DMS153 treated with DMSO at 0.1 percent for 48 hours (cell line): ENCODE data around the gene TAS1R3.
A peak's percentile ranks its signal among the peaks of the same experiment; 100 is the strongest.
"Not testable (repeated sequence)": the region's sequence is repeated elsewhere in the genome, so short reads cannot be mapped to it uniquely, and the experiment has no call there.

Source experiments
- DNase-seq: peaks from one replicate; lab custom pipeline; 2025; ENCODE audit not compliant: unreplicated experiment; lab: John Stamatoyannopoulos, UW

Gene TAS1R3

DNA sequence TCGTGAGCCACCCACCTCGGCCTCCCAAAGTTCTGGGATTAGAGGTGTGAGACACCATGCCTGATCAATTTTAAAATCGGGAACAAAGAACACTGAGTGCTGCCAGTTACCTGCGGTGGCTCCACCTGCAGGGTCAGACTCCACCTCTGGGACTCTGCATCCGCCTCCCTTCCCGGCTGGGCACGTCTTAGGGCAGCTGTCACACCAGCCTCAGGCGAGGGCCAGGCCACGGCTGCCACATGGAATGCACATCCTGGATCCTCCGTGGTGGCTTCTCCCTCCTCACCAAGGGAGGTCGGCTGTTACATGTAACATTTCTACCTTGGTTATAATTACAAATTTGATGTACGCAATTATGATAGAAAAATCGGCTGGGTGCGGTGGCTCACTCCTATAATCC lies 33.2 kb downstream of the TAS1R3 start:
- no peak for DNase-seq

GRCh38 chr1:1365875-1366698 lies 35.0 kb downstream of the TAS1R3 start:
- no peak for DNase-seq

DNA sequence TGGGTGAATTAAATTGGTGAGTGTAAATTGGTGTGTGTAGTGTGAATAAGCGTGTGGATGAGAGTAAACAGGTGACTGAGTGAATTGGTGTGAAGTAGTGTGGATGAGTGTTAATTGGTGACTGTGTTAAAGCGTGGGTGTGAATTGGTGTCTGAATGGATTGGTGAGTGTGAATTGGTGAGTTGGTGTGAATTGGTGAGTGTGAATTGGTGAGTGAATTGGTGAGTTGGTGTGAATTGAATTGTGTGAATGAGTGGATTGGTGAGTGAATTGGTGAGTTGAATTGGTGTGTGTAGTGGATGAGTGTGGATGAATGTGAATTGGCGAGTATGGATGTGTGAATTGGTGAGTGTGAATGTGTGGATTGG lies 35.6 kb downstream of the TAS1R3 start:
- no peak for DNase-seq

- no peak for DNase-seq
These were observed 36.2 kb downstream of the TAS1R3 start for GRCh38 chr1:1367315-1367714.

GRCh38 chr1:1370094-1370493 lies 39.0 kb downstream of the TAS1R3 start:
- not testable (repeated sequence) for DNase-seq

GRCh38 chr1:1370771-1371300 lies 39.8 kb downstream of the TAS1R3 start:
- DNase-seq = no peak

DNA sequence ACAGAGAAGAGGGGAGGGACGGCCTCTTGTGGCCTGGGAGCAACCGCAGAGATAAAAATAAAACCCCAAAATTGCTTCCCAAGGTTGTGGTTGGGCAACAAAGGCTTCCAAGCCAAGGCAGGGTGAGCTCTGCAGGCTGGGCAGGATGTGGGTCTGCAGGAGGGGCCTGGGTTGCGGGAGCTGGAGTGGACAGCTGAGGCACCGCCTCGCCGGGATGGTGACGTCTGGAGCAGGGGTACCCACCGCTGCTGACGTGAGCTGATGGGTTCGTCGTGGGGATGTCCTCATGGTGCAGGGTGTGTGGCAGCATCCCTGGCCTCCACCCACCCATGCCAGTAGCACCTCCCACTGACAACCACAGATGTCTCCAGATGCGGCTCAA lies 40.3 kb downstream of the TAS1R3 start:
- no peak for DNase-seq

- peak; percentile 50 for DNase-seq
These were observed 40.9 kb downstream of the TAS1R3 start for GRCh38 chr1:1371746-1372711.

DNA sequence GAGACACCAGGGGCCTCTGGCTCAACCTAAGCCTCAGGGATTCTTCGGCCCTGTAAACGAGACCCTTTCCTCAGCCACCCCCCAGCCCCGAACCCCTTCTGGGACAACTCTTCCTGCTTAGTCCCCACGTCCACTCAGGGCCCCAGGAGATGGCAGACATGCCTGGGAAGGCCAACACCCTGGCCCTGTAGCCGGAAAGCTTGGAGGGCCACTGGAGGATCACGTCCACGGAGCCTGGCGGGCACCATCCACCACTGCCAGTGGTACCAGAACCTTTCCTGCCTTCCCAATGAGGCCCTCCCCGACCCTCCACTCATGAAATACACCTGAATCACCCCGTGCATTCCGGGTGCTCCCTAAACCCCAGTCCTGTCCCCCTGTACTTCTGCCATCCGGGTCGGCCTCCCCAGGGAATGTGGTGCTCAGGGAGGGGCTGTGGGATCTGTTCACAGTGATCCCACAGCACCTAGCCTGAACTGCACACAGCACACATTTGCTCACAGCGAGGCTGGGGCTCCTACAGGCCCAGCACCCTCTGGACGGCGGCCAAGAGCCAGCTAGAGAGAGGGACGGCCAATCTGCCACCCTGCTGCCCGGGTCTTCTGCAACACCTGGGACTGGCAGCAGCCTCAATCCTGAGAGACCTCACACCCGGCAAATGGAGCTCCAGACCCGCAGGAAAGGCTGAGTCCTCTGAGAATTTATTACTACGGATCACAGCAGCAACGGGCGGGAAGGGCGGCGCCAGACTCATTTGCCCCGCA lies 42.2 kb downstream of the TAS1R3 start:
- DNase-seq = no peak

DNA sequence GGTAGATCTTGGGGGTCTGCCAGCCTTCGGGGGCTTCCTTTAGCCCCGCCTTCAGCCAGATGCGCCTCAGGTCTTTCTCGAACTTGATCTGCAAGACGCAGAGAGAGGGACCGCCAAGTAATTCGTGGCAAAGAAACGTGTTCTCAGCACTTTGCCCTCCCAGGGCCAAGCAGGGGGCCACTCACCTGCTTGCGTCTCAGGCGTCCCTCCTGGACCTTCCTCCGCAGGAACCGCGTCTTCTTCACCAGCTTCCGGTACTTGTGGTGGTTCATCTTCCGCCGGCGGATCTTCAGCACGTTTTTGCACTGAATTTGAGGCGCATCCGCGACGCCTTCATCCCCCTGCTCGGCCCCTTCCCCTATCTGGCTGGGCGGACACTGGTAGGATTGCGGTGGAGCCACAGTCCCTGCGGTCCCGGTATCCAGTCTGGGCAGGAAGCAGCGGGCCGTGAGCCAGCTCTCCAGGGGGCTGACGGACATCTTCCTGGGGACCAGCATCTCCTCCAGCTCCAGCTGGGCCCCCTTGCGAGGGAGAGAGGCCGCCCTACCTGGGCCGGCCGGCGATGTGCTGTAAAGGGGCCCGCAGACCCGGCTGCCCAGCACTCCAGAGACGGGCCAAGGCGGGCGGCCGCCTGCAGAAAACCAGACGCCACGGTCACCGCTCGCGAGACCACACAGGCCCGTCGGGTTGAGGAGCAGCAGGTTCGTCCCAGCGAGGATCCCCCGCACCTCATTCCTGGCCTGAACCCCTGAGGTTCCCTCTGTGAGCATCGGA lies 42.9 kb downstream of the TAS1R3 start:
- DNase-seq = no peak

GRCh38 chr1:1374589-1374928 lies 43.5 kb downstream of the TAS1R3 start:
- no peak for DNase-seq

DNA sequence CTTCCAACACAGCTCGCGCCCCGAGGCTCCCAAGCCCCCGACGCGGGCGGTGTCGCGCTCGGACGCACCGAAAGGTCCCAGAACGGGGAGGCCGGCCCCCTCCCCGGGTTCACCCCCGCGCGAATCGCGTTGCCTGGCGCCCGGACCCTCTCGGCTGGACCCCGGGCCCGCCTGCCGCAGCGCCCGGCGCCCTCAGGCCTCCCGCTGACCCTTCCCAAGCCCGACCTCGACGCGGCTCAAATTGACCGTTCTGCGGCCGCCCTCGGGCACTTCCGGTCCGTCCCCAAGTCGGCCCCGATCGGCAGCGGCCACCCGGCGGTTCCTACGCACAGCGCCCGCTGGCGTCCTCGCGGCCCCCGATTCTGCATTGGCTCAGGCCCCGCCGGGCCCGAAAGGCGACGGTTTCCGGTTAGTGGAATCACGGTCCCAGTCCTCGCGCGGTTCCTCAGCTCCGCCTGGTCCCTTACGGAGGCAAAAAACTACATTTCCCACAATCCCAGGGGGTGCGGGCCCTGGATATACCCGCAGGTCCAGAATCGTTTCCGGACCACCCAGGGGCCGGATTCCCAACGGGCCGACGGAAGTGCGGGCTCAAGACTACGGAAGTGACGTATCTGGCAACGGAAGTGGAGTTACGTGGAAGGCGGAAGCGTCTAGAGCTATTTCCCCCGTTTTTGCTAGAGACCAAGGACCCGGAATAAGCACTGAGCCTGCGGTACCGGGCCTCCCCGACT lies 44.0 kb downstream of the TAS1R3 start, which contains the start of gene AURKAIP1:
Gene AURKAIP1, minus strand, starts transcription at position 279 of the 734 bp plus-strand sequence. CDS start 451 bp downstream, outside the sequence.
- DNase-seq = peak; percentile 100

GRCh38 chr1:1376551-1377226 lies 45.6 kb downstream of the TAS1R3 start:
- no peak for DNase-seq

- DNase-seq = no peak
These were observed 46.6 kb downstream of the TAS1R3 start for GRCh38 chr1:1377540-1378205.

DNA sequence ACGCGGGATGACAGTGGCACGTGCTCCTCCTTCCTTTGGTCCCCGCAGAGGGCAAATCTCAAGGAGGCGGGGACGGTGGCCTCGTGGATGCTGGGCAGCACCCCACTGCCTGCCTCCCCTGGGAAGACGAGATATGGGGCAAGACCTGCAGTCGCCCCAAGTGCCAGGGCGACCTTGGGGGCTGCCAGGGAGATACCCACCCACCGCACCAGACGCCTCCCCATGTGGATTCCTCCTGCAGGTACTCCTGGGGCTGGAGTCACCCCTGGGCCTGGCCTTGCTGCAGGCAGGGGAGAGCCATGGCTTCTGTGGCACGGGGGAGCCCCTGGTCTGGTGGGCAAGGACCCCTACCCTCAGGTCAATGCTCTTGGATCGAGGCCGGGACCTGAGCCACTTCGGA lies 49.8 kb downstream of the TAS1R3 start:
- DNase-seq = no peak

DNA sequence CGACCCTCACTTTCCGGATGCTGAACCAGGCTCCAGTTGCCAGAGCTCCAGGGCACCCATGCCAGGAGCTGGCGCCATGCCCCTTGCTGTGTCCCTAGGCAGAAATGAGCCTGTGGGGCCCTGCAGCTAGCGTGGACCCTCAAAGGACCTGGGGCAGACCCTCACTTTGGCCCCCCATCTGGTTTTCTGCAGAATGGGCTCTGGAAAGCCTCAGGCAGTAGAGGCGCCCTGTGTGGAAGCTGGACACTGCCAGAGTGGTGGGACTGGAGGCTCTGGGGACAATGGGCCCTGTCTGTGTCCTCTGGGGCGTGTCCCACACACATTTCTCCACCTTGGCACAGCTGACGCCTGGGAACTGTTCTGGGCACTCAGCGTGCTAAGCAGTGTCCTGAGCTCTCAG lies 50.2 kb downstream of the TAS1R3 start:
- no peak for DNase-seq
